22Rv1 (cell line): ENCODE results near the gene PEX14.

Source experiments
- CTCF ChIP-seq: fragments of 450-650 bp; IDR thresholded peaks from 2 replicates; pipeline ENCODE4 v1.5.1; 2017; ENCODE audit warnings: mild to moderate bottlenecking
- ZFX ChIP-seq: fragments of 450-650 bp; IDR thresholded peaks from 2 replicates; pipeline ENCODE4 v1.6.1; 2017; ENCODE audit warnings: antibody characterized with exemption, borderline replicate concordance

GRCh38 chr1:10471411-10472219 lies 3.1 kb upstream of the PEX14 start:
- TF ChIP-seq CTCF, result no peak
- no peak for TF ChIP-seq ZFX
